Esophagus squamous epithelium (tissue), 4 donors: Measurements from ENCODE around the gene GABPB2.

Experiments used
- CTCF ChIP-seq, 6 experiments: fragments of 450-650 bp in 4 of 6; fragments of 200-600 bp in 2 of 6; sonication (generic) in 2 of 6; IDR thresholded peaks; one replicate each; pipeline ENCODE4 v1.5.1; 2016 to 2019; ENCODE audit warnings: antibody characterized with exemption in 6 of 6, mild to moderate bottlenecking in 4 of 6, moderate library complexity in 4 of 6
- POLR2A ChIP-seq, 4 donors: fragments of 450-650 bp; IDR thresholded peaks; one replicate each; pipeline ENCODE4 v1.6.1; 2017; ENCODE audit warnings: antibody characterized with exemption in 4 of 4, mild to moderate bottlenecking in 4 of 4, moderate library complexity in 3 of 4

GRCh38 chr1:151069103-151069486 lies 1.5 kb upstream of the GABPB2 start:
- TF ChIP-seq CTCF (IDR thresholded peaks at IDR 0.05), result no peak
- no peak for TF ChIP-seq POLR2A (IDR thresholded peaks at IDR 0.05)
